GM12878 (cell line): ENCODE results near the gene MCM5. TPM values are rescaled to one million over a fixed set of nuclear protein-coding genes. Genes with fewer than 3 reads are reported as not detected.

ENCODE experiments used
- ATAC-seq: fragments of 200-7000 bp; cut with Tn5 transposase; 3 replicates; pipeline ENCODE4 v1.9.1; 2020; ENCODE audit warnings: mild to moderate bottlenecking, moderate library complexity
- BruUV-seq: library from RNA; stranded (reverse); fragments of 400-500 nt; replicated peaks from 2 replicates; lab custom pipeline; 2021; lab: Mats Ljungman, UMichigan
- CTCF ChIA-PET: fragments of 300-600 bp; sonication (Branson Sonifier 250); formaldehyde crosslinking; extraction: SDS; loops from one replicate; lab custom pipeline; 2021; ENCODE audit warnings: inconsistent platforms; lab: Yijun Ruan, JAX
- POLR2A ChIA-PET: fragments of 350-600 bp; formaldehyde crosslinking; extraction: SDS; loops from one replicate; lab custom pipeline; 2021; ENCODE audit warnings: inconsistent platforms; lab: Charles Lee
- RAD21 ChIA-PET: fragments of 300-600 bp; sonication (Branson Sonifier 250); formaldehyde crosslinking; loops from one replicate; lab custom pipeline; 2023; ENCODE audit warnings: antibody characterized with exemption; ENCODE audit not compliant: unreplicated experiment; lab: Charles Lee
- SMC1A ChIA-PET: fragments of 300-600 bp; sonication (Branson Sonifier 250); formaldehyde crosslinking; loops from one replicate; lab custom pipeline; 2023; ENCODE audit not compliant: unreplicated experiment, uncharacterized antibody; lab: Charles Lee
- DNase-seq: peaks from one replicate; pipeline ENCODE4 v3.0.0-alpha.2; 2011; ENCODE audit warnings: low read depth, low spot score
- FAIRE-seq: peaks from 3 replicates; lab custom pipeline; 2011; peaks lifted over from hg19 to GRCh38; lab: Jason Lieb, UNC
- H2AFZ ChIP-seq: 2 replicates; pipeline ENCODE4 v1.6.0; 2011; ENCODE audit warnings: low read depth, low read length, control low read depth; ENCODE audit not compliant: control insufficient read depth
- H3K27ac ChIP-seq: 2 replicates; pipeline ENCODE4 v1.5.1; 2011; ENCODE audit warnings: control low read depth; ENCODE audit not compliant: control insufficient read depth, insufficient read depth
- H3K27me3 ChIP-seq, 2 experiments: replicated peaks in 1 of 2; 2 replicates each; pipeline versions ENCODE4 v1.6.0 to v1.6.1; 2011; ENCODE audit warnings: low read length in 1 of 2; ENCODE audit not compliant: control insufficient read depth in 2 of 2, insufficient read depth in 2 of 2
- H3K36me3 ChIP-seq, 2 experiments: 2 replicates each; pipeline ENCODE4 v1.5.1; 2011; ENCODE audit warnings: low read length in 1 of 2; ENCODE audit not compliant: control insufficient read depth in 2 of 2, insufficient read depth in 2 of 2
- H3K4me1 ChIP-seq: 2 replicates; pipeline ENCODE4 v1.6.1; 2011; ENCODE audit warnings: mild to moderate bottlenecking, low read length, moderate library complexity, mixed read lengths; ENCODE audit not compliant: control insufficient read depth, insufficient read depth
- H3K4me2 ChIP-seq: 2 replicates; pipeline ENCODE4 v1.6.0; 2011; ENCODE audit warnings: control low read depth; ENCODE audit not compliant: control insufficient read depth, insufficient read depth
- H3K4me3 ChIP-seq: fragments of 200-600 bp; sonication (generic); 2 replicates; pipeline ENCODE4 v1.5.1; 2016
- H3K79me2 ChIP-seq: 2 replicates; pipeline ENCODE4 v1.6.0; 2011; ENCODE audit warnings: low read length; ENCODE audit not compliant: control insufficient read depth, insufficient read depth
- H3K9ac ChIP-seq: 2 replicates; pipeline ENCODE4 v1.8.0; 2011; ENCODE audit warnings: low read length, control low read depth, mixed read lengths; ENCODE audit not compliant: control insufficient read depth, insufficient read depth
- H3K9me3 ChIP-seq: replicated peaks from 3 replicates; pipeline ENCODE4 v1.5.1; 2011; ENCODE audit warnings: mild to moderate bottlenecking, low read length; ENCODE audit not compliant: control insufficient read depth, insufficient read depth
- H4K20me1 ChIP-seq: 2 replicates; pipeline ENCODE4 v1.6.0; 2011; ENCODE audit not compliant: control insufficient read depth, insufficient read depth
- CBFB ChIP-seq: IDR thresholded peaks from 2 replicates; pipeline ENCODE4 v1.6.1; 2016; ENCODE audit warnings: antibody characterized with exemption, low read depth
- CHD4 ChIP-seq: fragments of 200-600 bp; sonication (generic); IDR thresholded peaks from 2 replicates; pipeline ENCODE4 v1.6.1; 2016; ENCODE audit warnings: mild to moderate bottlenecking
- CREB1 ChIP-seq: IDR thresholded peaks from 2 replicates; pipeline ENCODE4 v1.6.1; 2012; ENCODE audit warnings: low read depth, mild to moderate bottlenecking, inconsistent platforms
- EP300 ChIP-seq, 2 experiments: fragments of 150-350 bp in 1 of 2; IDR thresholded peaks; 2 replicates each; pipeline ENCODE4 v1.6.1; 2011 to 2012; ENCODE audit warnings: low read depth in 2 of 2, low read length in 2 of 2, borderline replicate concordance in 1 of 2, improper control_type of control experiment in 1 of 2, inconsistent platforms in 1 of 2; ENCODE audit not compliant: control insufficient read depth in 1 of 2
- FOXM1 ChIP-seq: IDR thresholded peaks from 2 replicates; pipeline ENCODE4 v1.6.1; 2012; ENCODE audit warnings: low read depth, mild to moderate bottlenecking, inconsistent platforms, low read length, moderate library complexity
- HCFC1 ChIP-seq: fragments of 150-350 bp; IDR thresholded peaks from 2 replicates; pipeline ENCODE4 v1.6.1; 2014; ENCODE audit warnings: low read length
- MYB ChIP-seq: fragments of 150-350 bp; IDR thresholded peaks from 2 replicates; pipeline ENCODE4 v1.6.1; 2014; ENCODE audit warnings: mild to moderate bottlenecking, low read depth, low read length, borderline replicate concordance
- NFIC ChIP-seq: IDR thresholded peaks from 2 replicates; pipeline ENCODE4 v1.6.1; 2012; ENCODE audit warnings: low read depth, mild to moderate bottlenecking, inconsistent platforms, low read length, moderate library complexity
- NFXL1 ChIP-seq: fragments of 450-650 bp; IDR thresholded peaks from 2 replicates; pipeline ENCODE4 v1.6.1; 2017; ENCODE audit warnings: antibody characterized with exemption, mild to moderate bottlenecking, borderline replicate concordance
- NRF1 ChIP-seq: conservative IDR thresholded peaks from 2 replicates; pipeline ENCODE4 v1.6.1; 2011; ENCODE audit warnings: mild to moderate bottlenecking, low read depth, low read length, improper control_type of control experiment
- POLR2A ChIP-seq: IDR thresholded peaks from 2 replicates; pipeline ENCODE4 v1.6.1; 2011; ENCODE audit warnings: low read depth, mild to moderate bottlenecking, low read length
- POU2F2 ChIP-seq: IDR thresholded peaks from 3 replicates; pipeline ENCODE4 v1.6.1; 2011; ENCODE audit warnings: low read depth, mild to moderate bottlenecking, low read length, borderline replicate concordance
- SIX5 ChIP-seq: IDR thresholded peaks from 2 replicates; pipeline ENCODE4 v1.6.1; 2011; ENCODE audit warnings: mild to moderate bottlenecking, low read depth, low read length, moderate library complexity; ENCODE audit not compliant: severe bottlenecking
- SREBF2 ChIP-seq: IDR thresholded peaks from 2 replicates; pipeline ENCODE4 v1.6.1; 2012; ENCODE audit warnings: mild to moderate bottlenecking, low read length
- STAT3 ChIP-seq: IDR thresholded peaks from 2 replicates; pipeline ENCODE4 v1.6.1; 2011; ENCODE audit warnings: low read depth, low read length, improper control_type of control experiment
- WGBS: methylation state at CpG from one replicate; pipeline ENCODE4 v1.1.6; 2016; ENCODE audit warnings: low lambda C conversion rate; ENCODE audit not compliant: insufficient replicate concordance, insufficient coverage; ENCODE audit errors: missing lambda C conversion rate; 5-methylcytosine and 5-hydroxymethylcytosine counted together
- in situ Hi-C: fragments of 300-500 bp; cut with MboI; formaldehyde crosslinking; loops from 9 replicates; pipeline ENCODE4 v1.14.3; 2018; ENCODE audit warnings: mixed read lengths
- intact Hi-C: fragments of 100-400 bp; cut with micrococcal nuclease; formaldehyde crosslinking; loops from one replicate; pipeline ENCODE4 v1.14.2; 2022; ENCODE audit not compliant: unreplicated experiment
- polyA plus RNA-seq, 11 experiments: library from polyadenylated mRNA; depleted of rRNA in 4 of 11; unstranded in 6 of 11; stranded (reverse) in 5 of 11; fragments of >200 nt; fragmentation: Nextera tagmentation in 4 of 11; fragmentation: Illumina TruSeq in 1 of 11; extraction: Ambion mirVana in 4 of 11; extraction: Trizol in 1 of 11; gene quantifications; 1 replicate in 1 of 11; 2 replicates in 10 of 11; pipeline versions ENCODE4 v1.2.1 to v1.2.3, GENCODE V29; 2011 to 2016; ENCODE audit warnings: inconsistent platforms in 2 of 11, missing spikeins in 2 of 11, low read depth in 1 of 11
- total RNA-seq, 4 experiments: library from RNA; depleted of rRNA in 3 of 4; stranded (reverse); fragments of >200 nt in 3 of 4; fragmentation: Illumina TruSeq in 1 of 4; extraction: Trizol in 1 of 4; gene quantifications; 2 replicates each; pipeline versions ENCODE4 v1.2.1 to v1.2.3, GENCODE V29; 2013 to 2021
- TF ChIP-seq, protein P1 (sequence below): fragments of 450-650 bp; IDR thresholded peaks from 2 replicates; pipeline ENCODE4 v1.6.1; 2017; ENCODE audit warnings: low read depth, mild to moderate bottlenecking, moderate library complexity
- TF ChIP-seq, protein P2 (sequence below): fragments of 450-650 bp; IDR thresholded peaks from 2 replicates; pipeline ENCODE4 v1.6.1; 2018; ENCODE audit warnings: mild to moderate bottlenecking, low read depth, moderate library complexity; ENCODE audit not compliant: partially characterized antibody
- TF ChIP-seq, protein P3 (sequence below): fragments of 450-650 bp; IDR thresholded peaks from 2 replicates; pipeline ENCODE4 v1.6.1; 2017; ENCODE audit warnings: antibody characterized with exemption, mild to moderate bottlenecking, moderate library complexity

The MCM5 gene
- total and polyA plus RNA-seq, 10 of the 15 experiments (the other 5 are each of a cell fraction or from before 2014, with no cell fraction given), result 14.1 to 360 (median 164) TPM

DNA sequence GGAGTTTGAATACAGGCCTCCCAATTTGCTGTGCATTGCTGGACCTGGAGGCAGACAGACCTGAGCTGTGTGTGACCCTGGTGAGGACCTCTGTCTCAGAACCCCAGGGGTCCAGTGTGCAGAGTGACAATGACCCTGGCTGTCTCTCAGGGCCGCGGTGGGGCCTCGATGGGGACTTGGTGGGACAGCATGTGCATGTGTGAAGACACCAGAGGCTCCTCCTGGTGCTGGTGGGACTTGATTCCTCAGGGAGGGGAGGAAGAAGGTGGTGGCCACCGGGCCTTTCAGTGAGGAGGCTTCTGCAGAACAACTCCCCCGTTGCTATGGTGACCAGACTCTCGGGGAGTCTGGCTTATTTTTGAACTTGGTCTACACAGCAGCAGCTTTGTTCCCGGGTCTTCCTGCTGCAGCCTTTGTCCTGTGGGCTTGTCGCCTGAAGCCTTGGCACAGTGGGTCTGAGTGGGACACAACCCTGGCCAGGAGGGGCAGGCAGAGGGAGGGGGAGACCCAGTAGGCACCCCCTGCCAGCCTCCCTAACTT lies 35.3 kb downstream of the MCM5 start:
- H3K36me3 ChIP-seq, result peaks cover 7 to 10% of the 10 kb centered on the region in 2 experiments
- in situ Hi-C loops, result no loop called here
- no peak for DNase-seq
- H3K9ac ChIP-seq, result no peak overlapping the region
- RAD21 ChIA-PET, result no interaction called here
- SMC1A ChIA-PET, result interaction anchor here (0.6 kb wide), 1 partner anchor 564 kb away, joined by 3 read pairs; no protein-coding TSS in a partner anchor
- H3K27ac ChIP-seq, result no peak overlapping the region
- no peak for ATAC-seq
- CTCF ChIA-PET, result interaction anchor here (1.1 kb wide), 1 partner anchor 102 kb away, joined by 3 read pairs; no protein-coding TSS in a partner anchor
- H3K4me2 ChIP-seq, result no peak overlapping the region
- intact Hi-C loops, result no loop called here
- H3K9me3 ChIP-seq, result no peaks in the 10 kb centered on the region; the same call in 2 of the 3 replicates
- no peak for FAIRE-seq
- no peaks in the 10 kb centered on the region for H3K4me1 ChIP-seq
- H3K27me3 ChIP-seq, result no peaks in the 10 kb centered on the region
- WGBS, result 75% methylated on average over 8 of the region's 8 CpGs
- no peaks in the 10 kb centered on the region for H4K20me1 ChIP-seq
- H3K4me3 ChIP-seq, result no peak overlapping the region
- no peaks in the 10 kb centered on the region for H3K79me2 ChIP-seq
- BruUV-seq, result no TSS peak
- POLR2A ChIA-PET, result no interaction called here
- no peak overlapping the region for H2AFZ ChIP-seq
- TF ChIP-seq HCFC1, result no peak
- TF ChIP-seq CHD4, result no peak
- TF ChIP-seq NFIC, result no peak
- TF ChIP-seq NRF1, result no peak
- TF ChIP-seq NFXL1, result no peak
- TF ChIP-seq SREBF2, result no peak
- TF ChIP-seq, protein P1, sequence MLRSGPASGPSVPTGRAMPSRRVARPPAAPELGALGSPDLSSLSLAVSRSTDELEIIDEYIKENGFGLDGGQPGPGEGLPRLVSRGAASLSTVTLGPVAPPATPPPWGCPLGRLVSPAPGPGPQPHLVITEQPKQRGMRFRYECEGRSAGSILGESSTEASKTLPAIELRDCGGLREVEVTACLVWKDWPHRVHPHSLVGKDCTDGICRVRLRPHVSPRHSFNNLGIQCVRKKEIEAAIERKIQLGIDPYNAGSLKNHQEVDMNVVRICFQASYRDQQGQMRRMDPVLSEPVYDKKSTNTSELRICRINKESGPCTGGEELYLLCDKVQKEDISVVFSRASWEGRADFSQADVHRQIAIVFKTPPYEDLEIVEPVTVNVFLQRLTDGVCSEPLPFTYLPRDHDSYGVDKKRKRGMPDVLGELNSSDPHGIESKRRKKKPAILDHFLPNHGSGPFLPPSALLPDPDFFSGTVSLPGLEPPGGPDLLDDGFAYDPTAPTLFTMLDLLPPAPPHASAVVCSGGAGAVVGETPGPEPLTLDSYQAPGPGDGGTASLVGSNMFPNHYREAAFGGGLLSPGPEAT, result no peak
- TF ChIP-seq FOXM1, result no peak
- no peak for TF ChIP-seq MYB
- no peak for TF ChIP-seq SIX5
- TF ChIP-seq EP300 (IDR thresholded peaks at IDR 0.05; ENCODE audit: borderline replicate concordance in 1 of 2, control insufficient read depth in 1 of 2, low read depth in 2 of 2, low read length in 2 of 2), result no peak
- TF ChIP-seq, protein P2, sequence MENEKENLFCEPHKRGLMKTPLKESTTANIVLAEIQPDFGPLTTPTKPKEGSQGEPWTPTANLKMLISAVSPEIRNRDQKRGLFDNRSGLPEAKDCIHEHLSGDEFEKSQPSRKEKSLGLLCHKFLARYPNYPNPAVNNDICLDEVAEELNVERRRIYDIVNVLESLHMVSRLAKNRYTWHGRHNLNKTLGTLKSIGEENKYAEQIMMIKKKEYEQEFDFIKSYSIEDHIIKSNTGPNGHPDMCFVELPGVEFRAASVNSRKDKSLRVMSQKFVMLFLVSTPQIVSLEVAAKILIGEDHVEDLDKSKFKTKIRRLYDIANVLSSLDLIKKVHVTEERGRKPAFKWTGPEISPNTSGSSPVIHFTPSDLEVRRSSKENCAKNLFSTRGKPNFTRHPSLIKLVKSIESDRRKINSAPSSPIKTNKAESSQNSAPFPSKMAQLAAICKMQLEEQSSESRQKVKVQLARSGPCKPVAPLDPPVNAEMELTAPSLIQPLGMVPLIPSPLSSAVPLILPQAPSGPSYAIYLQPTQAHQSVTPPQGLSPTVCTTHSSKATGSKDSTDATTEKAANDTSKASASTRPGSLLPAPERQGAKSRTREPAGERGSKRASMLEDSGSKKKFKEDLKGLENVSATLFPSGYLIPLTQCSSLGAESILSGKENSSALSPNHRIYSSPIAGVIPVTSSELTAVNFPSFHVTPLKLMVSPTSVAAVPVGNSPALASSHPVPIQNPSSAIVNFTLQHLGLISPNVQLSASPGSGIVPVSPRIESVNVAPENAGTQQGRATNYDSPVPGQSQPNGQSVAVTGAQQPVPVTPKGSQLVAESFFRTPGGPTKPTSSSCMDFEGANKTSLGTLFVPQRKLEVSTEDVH, result no peak
- TF ChIP-seq CBFB, result no peak
- TF ChIP-seq STAT3, result no peak
- TF ChIP-seq CREB1, result no peak
- no peak for TF ChIP-seq POU2F2
- TF ChIP-seq, protein P3, sequence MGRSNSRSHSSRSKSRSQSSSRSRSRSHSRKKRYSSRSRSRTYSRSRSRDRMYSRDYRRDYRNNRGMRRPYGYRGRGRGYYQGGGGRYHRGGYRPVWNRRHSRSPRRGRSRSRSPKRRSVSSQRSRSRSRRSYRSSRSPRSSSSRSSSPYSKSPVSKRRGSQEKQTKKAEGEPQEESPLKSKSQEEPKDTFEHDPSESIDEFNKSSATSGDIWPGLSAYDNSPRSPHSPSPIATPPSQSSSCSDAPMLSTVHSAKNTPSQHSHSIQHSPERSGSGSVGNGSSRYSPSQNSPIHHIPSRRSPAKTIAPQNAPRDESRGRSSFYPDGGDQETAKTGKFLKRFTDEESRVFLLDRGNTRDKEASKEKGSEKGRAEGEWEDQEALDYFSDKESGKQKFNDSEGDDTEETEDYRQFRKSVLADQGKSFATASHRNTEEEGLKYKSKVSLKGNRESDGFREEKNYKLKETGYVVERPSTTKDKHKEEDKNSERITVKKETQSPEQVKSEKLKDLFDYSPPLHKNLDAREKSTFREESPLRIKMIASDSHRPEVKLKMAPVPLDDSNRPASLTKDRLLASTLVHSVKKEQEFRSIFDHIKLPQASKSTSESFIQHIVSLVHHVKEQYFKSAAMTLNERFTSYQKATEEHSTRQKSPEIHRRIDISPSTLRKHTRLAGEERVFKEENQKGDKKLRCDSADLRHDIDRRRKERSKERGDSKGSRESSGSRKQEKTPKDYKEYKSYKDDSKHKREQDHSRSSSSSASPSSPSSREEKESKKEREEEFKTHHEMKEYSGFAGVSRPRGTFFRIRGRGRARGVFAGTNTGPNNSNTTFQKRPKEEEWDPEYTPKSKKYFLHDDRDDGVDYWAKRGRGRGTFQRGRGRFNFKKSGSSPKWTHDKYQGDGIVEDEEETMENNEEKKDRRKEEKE, result no peak
- TF ChIP-seq POLR2A, result no peak
